Activated CD8-positive, alpha-beta T cell treated with anti-CD3 and anti-CD28 coated beads, Interleukin-2, amount 10 ng/mL, durations not matched to agents 7 days and 5 days (primary cell): ENCODE results near the gene ZNF366. TPM values are rescaled to one million over a fixed set of nuclear protein-coding genes. Genes with fewer than 3 reads are reported as not detected.

Experiments
- ATAC-seq: fragments of 150-1000 bp; cut with Tn5 transposase; one replicate; pipeline ENCODE4 v1.10.0; 2021; ENCODE audit warnings: moderate library complexity
- CTCF ChIA-PET: fragments of 350-600 bp; sonication (Branson Sonifier 250); formaldehyde crosslinking; loops from one replicate; lab custom pipeline; 2021; ENCODE audit warnings: antibody characterized with exemption; lab: Charles Lee
- POLR2A ChIA-PET: fragments of 350-600 bp; sonication (Branson Sonifier 250); formaldehyde crosslinking; loops from one replicate; lab custom pipeline; 2021; ENCODE audit warnings: antibody characterized with exemption; lab: Charles Lee
- DNase-seq: peaks from one replicate; pipeline ENCODE4 v3.0.0-alpha.2; 2020
- H3K27ac Mint-ChIP-seq: one replicate; pipeline ENCODE4 v1.8.0; 2021; ENCODE audit warnings: mild to moderate bottlenecking, mixed read lengths
- H3K27me3 Mint-ChIP-seq: one replicate; pipeline ENCODE4 v1.8.0; 2021; ENCODE audit warnings: low read depth, mixed read lengths
- H3K36me3 Mint-ChIP-seq: one replicate; pipeline ENCODE4 v1.8.0; 2021; ENCODE audit warnings: low read depth, mixed read lengths
- H3K4me1 Mint-ChIP-seq: one replicate; pipeline ENCODE4 v1.8.0; 2021; ENCODE audit warnings: low read depth, mixed read lengths
- H3K4me3 Mint-ChIP-seq: one replicate; pipeline ENCODE4 v1.8.0; 2021; ENCODE audit warnings: mild to moderate bottlenecking, mixed read lengths
- H3K9me3 Mint-ChIP-seq: one replicate; pipeline ENCODE4 v1.8.0; 2022; ENCODE audit warnings: mixed read lengths; ENCODE audit not compliant: insufficient read depth
- total RNA-seq, 2 experiments: library from RNA; stranded (reverse); gene quantifications; one replicate each; pipeline ENCODE4 v1.2.3, GENCODE V29; 2021

The ZNF366 gene
- total RNA-seq, 2 experiments from 2014 or later = not detected

- ChIA-PET CTCF (no interaction called here), POLR2A (no interaction called here)
- no peaks in the 10 kb centered on the region for H3K9me3 Mint-ChIP-seq
- H3K27me3 Mint-ChIP-seq = peaks cover 16% of the 10 kb centered on the region
- no peak overlapping the region for H3K4me3 Mint-ChIP-seq
- no peaks in the 10 kb centered on the region for H3K4me1 Mint-ChIP-seq
- ATAC-seq = no peak
- H3K36me3 Mint-ChIP-seq = no peaks in the 10 kb centered on the region
- DNase-seq = no peak
- no peak overlapping the region for H3K27ac Mint-ChIP-seq
These were observed 33.1 kb downstream of the ZNF366 start for GRCh38 chr5:72474046-72474500.

GRCh38 chr5:72472666-72473422 lies 34.4 kb downstream of the ZNF366 start:
- Mint-ChIP-seq H3K9me3 (no peaks in the 10 kb centered on the region), H3K4me3 (no peak overlapping the region), H3K36me3 (no peaks in the 10 kb centered on the region), H3K27me3 (peaks cover 16% of the 10 kb centered on the region), H3K27ac (no peak overlapping the region), H3K4me1 (no peaks in the 10 kb centered on the region)
- ChIA-PET CTCF (no interaction called here), POLR2A (no interaction called here)
- ATAC-seq (no peak), DNase-seq (no peak)

DNA sequence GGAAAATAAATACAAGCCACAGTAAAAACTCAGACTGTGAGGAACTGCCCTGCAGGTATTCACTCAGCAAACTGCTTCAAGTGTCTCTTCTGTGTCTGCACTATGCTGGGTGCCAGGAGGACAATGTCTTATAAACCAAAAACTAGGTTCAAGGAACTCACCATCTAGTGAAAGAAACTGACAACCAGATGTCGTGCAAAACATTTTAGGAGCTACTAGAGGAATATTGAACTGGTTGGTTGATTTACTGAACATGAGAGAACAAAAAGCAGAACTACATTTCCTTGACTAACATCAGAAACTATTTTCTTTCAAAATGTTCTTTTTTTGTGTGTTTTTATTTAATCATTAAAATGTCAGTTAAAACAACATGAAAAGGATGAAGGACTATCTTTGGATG lies 35.2 kb downstream of the ZNF366 start:
- Mint-ChIP-seq H3K9me3 (no peaks in the 10 kb centered on the region), H3K27ac (no peak overlapping the region), H3K4me1 (no peaks in the 10 kb centered on the region), H3K4me3 (no peak overlapping the region), H3K27me3 (peaks cover 16% of the 10 kb centered on the region), H3K36me3 (no peaks in the 10 kb centered on the region)
- POLR2A ChIA-PET = no interaction called here
- ATAC-seq (no peak), DNase-seq (no peak)
- CTCF ChIA-PET = no interaction called here

DNA sequence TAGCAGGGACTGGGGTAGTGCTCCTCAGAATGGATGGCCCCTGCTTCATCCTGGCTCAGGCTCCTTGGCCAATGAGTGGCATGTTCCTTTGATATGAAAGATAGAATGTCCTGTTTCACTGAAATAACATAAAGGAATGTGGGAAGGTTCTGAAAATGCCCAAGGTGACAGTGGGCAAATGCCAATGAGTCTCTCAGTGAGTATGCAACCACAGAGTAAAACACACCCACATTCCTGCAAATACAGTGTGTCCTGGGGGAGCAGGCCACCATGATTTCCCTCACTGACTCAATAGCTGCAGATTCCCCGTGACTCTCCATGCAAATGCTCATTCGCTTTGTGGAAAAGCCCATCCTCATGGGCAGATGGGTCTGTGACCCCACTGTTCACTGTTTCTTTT lies 36.4 kb downstream of the ZNF366 start:
- ATAC-seq (no peak), DNase-seq (no peak)
- Mint-ChIP-seq H3K4me1 (no peaks in the 10 kb centered on the region), H3K4me3 (no peak overlapping the region), H3K36me3 (no peaks in the 10 kb centered on the region), H3K27me3 (peaks cover 16% of the 10 kb centered on the region), H3K27ac (no peak overlapping the region), H3K9me3 (no peaks in the 10 kb centered on the region)
- CTCF ChIA-PET = no interaction called here
- POLR2A ChIA-PET = no interaction called here

DNA sequence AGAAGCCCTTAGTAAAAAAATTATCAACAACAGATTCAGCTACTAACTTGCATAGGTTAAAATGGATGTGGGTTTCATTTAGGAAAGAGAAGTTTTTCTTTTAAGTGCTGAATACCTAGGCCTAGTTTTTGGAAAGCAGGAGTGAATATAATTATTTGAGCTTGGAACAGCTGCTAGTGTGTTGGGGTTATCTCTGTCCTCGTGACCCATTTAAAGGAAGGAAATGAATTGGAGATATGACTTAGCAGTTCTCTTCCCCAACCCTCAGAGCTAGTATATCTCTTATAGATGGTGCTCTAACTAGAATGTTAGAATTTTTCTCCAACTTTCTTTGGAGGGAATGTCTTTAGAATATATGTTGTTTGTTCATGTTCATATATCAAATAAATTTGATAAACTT lies 38.6 kb downstream of the ZNF366 start:
- H3K4me1 Mint-ChIP-seq = no peaks in the 10 kb centered on the region
- POLR2A ChIA-PET = no interaction called here
- ATAC-seq = no peak
- peaks cover 10% of the 10 kb centered on the region for H3K27me3 Mint-ChIP-seq
- H3K9me3 Mint-ChIP-seq = no peaks in the 10 kb centered on the region
- no peaks in the 10 kb centered on the region for H3K36me3 Mint-ChIP-seq
- DNase-seq = no peak
- no peak overlapping the region for H3K27ac Mint-ChIP-seq
- no peak overlapping the region for H3K4me3 Mint-ChIP-seq
- CTCF ChIA-PET = no interaction called here

- DNase-seq (no peak), ATAC-seq (no peak)
- ChIA-PET POLR2A (no interaction called here), CTCF (no interaction called here)
- H3K9me3 Mint-ChIP-seq = no peaks in the 10 kb centered on the region
- no peaks in the 10 kb centered on the region for H3K4me1 Mint-ChIP-seq
- H3K36me3 Mint-ChIP-seq = no peaks in the 10 kb centered on the region
- H3K27ac Mint-ChIP-seq = no peak overlapping the region
- no peak overlapping the region for H3K4me3 Mint-ChIP-seq
- H3K27me3 Mint-ChIP-seq = peaks cover 5% of the 10 kb centered on the region
These were observed 39.2 kb downstream of the ZNF366 start for GRCh38 chr5:72468024-72468423.

DNA sequence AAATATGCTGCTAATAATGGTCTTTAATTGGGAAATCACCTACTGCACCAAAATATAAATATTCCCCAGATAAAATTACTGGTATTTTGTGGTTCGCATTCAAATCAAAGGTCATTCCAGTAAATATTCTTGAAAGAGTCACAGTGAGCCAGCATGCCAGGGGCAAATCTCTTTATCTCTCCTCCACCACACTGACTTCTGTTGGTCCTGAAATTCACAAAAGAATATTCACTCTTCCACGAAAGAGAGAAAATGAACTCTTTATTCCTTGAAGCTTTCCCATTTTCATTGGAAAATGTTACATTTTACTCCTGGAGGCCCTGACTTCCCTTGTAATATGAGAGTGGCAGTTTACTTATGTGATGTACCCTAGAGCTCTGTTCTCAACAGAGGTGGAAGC lies 39.7 kb downstream of the ZNF366 start:
- H3K9me3 Mint-ChIP-seq = no peaks in the 10 kb centered on the region
- ATAC-seq (no peak), DNase-seq (no peak)
- ChIA-PET POLR2A (no interaction called here), CTCF (no interaction called here)
- no peak overlapping the region for H3K27ac Mint-ChIP-seq
- no peaks in the 10 kb centered on the region for H3K27me3 Mint-ChIP-seq
- no peaks in the 10 kb centered on the region for H3K36me3 Mint-ChIP-seq
- H3K4me3 Mint-ChIP-seq = no peak overlapping the region
- no peaks in the 10 kb centered on the region for H3K4me1 Mint-ChIP-seq

- Mint-ChIP-seq H3K27ac (no peak overlapping the region), H3K4me3 (no peak overlapping the region), H3K4me1 (no peaks in the 10 kb centered on the region), H3K36me3 (no peaks in the 10 kb centered on the region), H3K9me3 (no peaks in the 10 kb centered on the region), H3K27me3 (no peaks in the 10 kb centered on the region)
- DNase-seq (no peak), ATAC-seq (no peak)
- POLR2A ChIA-PET = no interaction called here
- CTCF ChIA-PET = no interaction called here
These were observed 41.3 kb downstream of the ZNF366 start for GRCh38 chr5:72465601-72466563.

GRCh38 chr5:72465066-72465465 lies 42.1 kb downstream of the ZNF366 start:
- ChIA-PET POLR2A (no interaction called here), CTCF (interaction anchor here (1.0 kb wide), 1 partner anchor 12 kb away, joined by 3 read pairs; no protein-coding TSS in a partner anchor)
- Mint-ChIP-seq H3K4me1 (no peaks in the 10 kb centered on the region), H3K4me3 (no peak overlapping the region), H3K27me3 (no peaks in the 10 kb centered on the region), H3K36me3 (no peaks in the 10 kb centered on the region), H3K9me3 (no peaks in the 10 kb centered on the region), H3K27ac (no peak overlapping the region)
- ATAC-seq = no peak
- no peak for DNase-seq

DNA sequence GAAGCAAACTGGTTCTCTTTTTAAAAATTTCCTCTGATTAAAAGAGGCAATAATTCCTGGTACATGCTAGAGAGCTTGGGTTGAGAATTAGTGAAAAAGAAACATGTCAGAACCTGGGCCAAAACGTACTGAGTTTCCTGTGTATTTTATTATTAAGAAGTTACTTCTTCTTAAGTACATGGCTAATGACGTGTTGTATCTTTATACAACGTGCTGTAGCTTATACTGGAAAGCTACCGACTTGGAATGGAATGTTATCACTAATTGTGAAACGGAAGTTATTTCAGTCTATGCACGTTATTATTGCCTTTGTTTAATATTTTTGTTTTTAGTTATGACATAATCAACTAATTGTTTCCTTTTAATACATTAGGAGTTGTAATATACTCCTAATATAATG lies 43.1 kb downstream of the ZNF366 start:
- ATAC-seq = no peak
- no peaks in the 10 kb centered on the region for H3K36me3 Mint-ChIP-seq
- no peaks in the 10 kb centered on the region for H3K27me3 Mint-ChIP-seq
- POLR2A ChIA-PET = no interaction called here
- no peak for DNase-seq
- H3K27ac Mint-ChIP-seq = no peak overlapping the region
- CTCF ChIA-PET = interaction anchor here (1.0 kb wide), 1 partner anchor 13 kb away, joined by 3 read pairs; no protein-coding TSS in a partner anchor
- H3K4me1 Mint-ChIP-seq = no peaks in the 10 kb centered on the region
- no peak overlapping the region for H3K4me3 Mint-ChIP-seq
- H3K9me3 Mint-ChIP-seq = no peaks in the 10 kb centered on the region

DNA sequence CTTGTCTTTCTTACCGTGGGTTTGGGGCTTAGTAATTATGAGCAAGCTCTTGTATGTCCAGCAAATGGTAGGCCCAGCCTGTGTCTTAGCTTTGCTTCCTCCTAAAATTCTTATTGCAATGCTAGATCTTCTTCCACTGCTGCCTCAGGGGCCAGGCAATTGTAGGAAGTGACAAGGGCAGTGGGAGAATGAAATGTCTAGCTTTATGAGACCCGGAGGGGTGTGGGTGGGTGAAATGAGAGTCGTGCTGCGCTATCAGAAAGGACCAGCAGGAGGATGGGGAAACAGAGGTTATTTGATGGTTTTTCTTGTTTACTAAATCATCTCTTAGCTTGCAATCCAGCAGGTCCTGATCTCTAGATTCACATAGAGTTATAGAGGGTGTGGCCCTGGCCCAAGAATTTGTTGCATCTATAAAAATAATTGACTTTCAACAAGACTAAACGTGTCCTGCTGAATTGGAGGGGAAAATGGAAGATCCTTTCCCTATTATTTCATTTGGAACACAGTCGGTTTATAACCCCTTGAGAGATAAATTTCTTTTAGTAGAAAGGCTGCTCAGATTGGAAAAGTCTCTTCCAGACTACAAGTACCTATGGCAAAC lies 43.7 kb downstream of the ZNF366 start:
- POLR2A ChIA-PET = interaction anchor here (0.8 kb wide), 1 partner anchor 17 kb away, joined by 3 read pairs; no protein-coding TSS in a partner anchor
- H3K27me3 Mint-ChIP-seq = no peaks in the 10 kb centered on the region
- DNase-seq = no peak
- CTCF ChIA-PET = no interaction called here
- no peaks in the 10 kb centered on the region for H3K36me3 Mint-ChIP-seq
- no peak overlapping the region for H3K4me3 Mint-ChIP-seq
- no peaks in the 10 kb centered on the region for H3K4me1 Mint-ChIP-seq
- no peak for ATAC-seq
- H3K9me3 Mint-ChIP-seq = no peaks in the 10 kb centered on the region
- no peak overlapping the region for H3K27ac Mint-ChIP-seq

- Mint-ChIP-seq H3K4me1 (no peaks in the 10 kb centered on the region), H3K27ac (no peak overlapping the region), H3K27me3 (no peaks in the 10 kb centered on the region), H3K9me3 (no peaks in the 10 kb centered on the region), H3K36me3 (no peaks in the 10 kb centered on the region), H3K4me3 (no peak overlapping the region)
- ChIA-PET CTCF (no interaction called here), POLR2A (no interaction called here)
- DNase-seq (no peak), ATAC-seq (no peak)
These were observed 46.8 kb downstream of the ZNF366 start for GRCh38 chr5:72460413-72460812.
